PC-3 (cell line): Measurements from ENCODE around the gene ABCC2. TPM values are rescaled to one million over a fixed set of nuclear protein-coding genes. Genes with fewer than 3 reads are reported as not detected.

ENCODE experiments used
- ATAC-seq: fragments of 200-7000 bp; cut with Tn5 transposase; 2 replicates; pipeline ENCODE4 v1.9.1; 2020; ENCODE audit warnings: mild to moderate bottlenecking, moderate library complexity
- BruUV-seq: library from RNA; stranded (reverse); fragments of 400-500 nt; replicated peaks from 2 replicates; lab custom pipeline; 2021; lab: Mats Ljungman, UMichigan
- CTCF ChIA-PET: fragments of 300-600 bp; sonication (Branson Sonifier 250); formaldehyde crosslinking; loops from one replicate; lab custom pipeline; 2022; ENCODE audit warnings: antibody characterized with exemption; lab: Charles Lee
- POLR2A ChIA-PET: fragments of 300-600 bp; sonication (Branson Sonifier 250); formaldehyde crosslinking; loops from one replicate; lab custom pipeline; 2022; ENCODE audit warnings: antibody characterized with exemption; ENCODE audit not compliant: unreplicated experiment; lab: Charles Lee
- DNase-seq: peaks from one replicate; pipeline ENCODE4 v3.0.0-alpha.2; 2015
- H2AFZ ChIP-seq: fragments of 300-600 bp; sonication (generic); 2 replicates; pipeline ENCODE4 v1.6.0; 2016; ENCODE audit warnings: antibody characterized with exemption, low read length
- H3F3A ChIP-seq: fragments of 300-600 bp; sonication (generic); one replicate; pipeline ENCODE4 v1.6.0; 2017; ENCODE audit warnings: antibody characterized with exemption, low read length, control low read depth, mild to moderate bottlenecking; ENCODE audit not compliant: unreplicated experiment
- H3K27ac ChIP-seq: fragments of 300-600 bp; sonication (generic); 2 replicates; pipeline ENCODE4 v1.5.1; 2016; ENCODE audit warnings: mild to moderate bottlenecking, low read length
- H3K27me3 ChIP-seq: fragments of 300-600 bp; sonication (generic); 2 replicates; pipeline ENCODE4 v1.6.1; 2016; ENCODE audit warnings: low read length, mixed read lengths
- H3K36me3 ChIP-seq: fragments of 300-600 bp; sonication (generic); 2 replicates; pipeline ENCODE4 v1.6.1; 2016; ENCODE audit warnings: low read depth, mixed run types, low read length, mixed read lengths
- H3K4me1 ChIP-seq: fragments of 300-600 bp; sonication (generic); 2 replicates; pipeline ENCODE4 v1.5.1; 2016; ENCODE audit warnings: low read length; ENCODE audit not compliant: insufficient read depth
- H3K4me2 ChIP-seq: fragments of 300-600 bp; sonication (generic); 2 replicates; pipeline ENCODE4 v1.6.0; 2016; ENCODE audit warnings: low read length
- H3K4me3 ChIP-seq: fragments of 300-600 bp; sonication (generic); 2 replicates; pipeline ENCODE4 v1.5.1; 2016; ENCODE audit warnings: mild to moderate bottlenecking, low read length, mixed read lengths
- H3K79me2 ChIP-seq: fragments of 300-600 bp; sonication (generic); 2 replicates; pipeline ENCODE4 v1.6.1; 2017; ENCODE audit warnings: low read length, mixed read lengths
- H3K9ac ChIP-seq: fragments of 300-600 bp; sonication (generic); 2 replicates; pipeline ENCODE4 v1.6.0; 2016; ENCODE audit warnings: mild to moderate bottlenecking, low read length
- H3K9me2 ChIP-seq: fragments of 300-600 bp; sonication (generic); replicated peaks from 2 replicates; pipeline ENCODE4 v1.6.1; 2016; ENCODE audit warnings: mixed run types, low read length, mixed read lengths
- H3K9me3 ChIP-seq: fragments of 300-600 bp; sonication (generic); 2 replicates; pipeline ENCODE4 v1.6.1; 2016; ENCODE audit warnings: low read length, mixed read lengths
- H4K20me1 ChIP-seq: fragments of 300-600 bp; sonication (generic); 2 replicates; pipeline ENCODE4 v1.6.1; 2016; ENCODE audit warnings: low read length, mixed read lengths
- CTCF ChIP-seq: fragments of 300-600 bp; sonication (generic); conservative IDR thresholded peaks from 2 replicates; pipeline ENCODE4 v1.5.1; 2017; ENCODE audit warnings: antibody characterized with exemption, low read depth, mild to moderate bottlenecking, low read length
- EZH2 ChIP-seq: fragments of 300-600 bp; sonication (generic); IDR thresholded peaks from one replicate; pipeline ENCODE4 v1.6.1; 2017; ENCODE audit warnings: antibody characterized with exemption, mild to moderate bottlenecking, low read length; ENCODE audit not compliant: unreplicated experiment
- EZH2phosphoT487 ChIP-seq: fragments of 300-600 bp; sonication (generic); IDR thresholded peaks from 2 replicates; pipeline ENCODE4 v1.6.1; 2018; ENCODE audit warnings: mild to moderate bottlenecking, antibody characterized with exemption, low read length, borderline replicate concordance
- intact Hi-C: fragments of 100-400 bp; cut with micrococcal nuclease; formaldehyde crosslinking; loops from 2 replicates; pipeline ENCODE4 v1.9.0; 2023
- total RNA-seq: library from RNA; depleted of rRNA; stranded (reverse); fragments of >200 nt; gene quantifications from 2 replicates; pipeline ENCODE4 v1.2.3, GENCODE V29; 2014

Gene ABCC2
- total RNA-seq, 1 experiment from 2014 or later = 2.4 TPM

GRCh38 chr10:99881371-99881770 lies 98.9 kb downstream of the ABCC2 start:
- no peak overlapping the region for H3K4me2 ChIP-seq
- ATAC-seq (no peak), DNase-seq (no peak)
- intact Hi-C loops = no loop called here
- no peak overlapping the region for H3K27ac ChIP-seq
- POLR2A ChIA-PET = no interaction called here
- H3K27me3 ChIP-seq = no peaks in the 10 kb centered on the region
- no TSS peak for BruUV-seq
- H3K79me2 ChIP-seq = no peaks in the 10 kb centered on the region
- no peaks in the 10 kb centered on the region for H3F3A ChIP-seq
- no peaks in the 10 kb centered on the region for H3K9me3 ChIP-seq
- no peaks in the 10 kb centered on the region; the same call in none of the 2 replicates for H3K36me3 ChIP-seq
- H4K20me1 ChIP-seq = no peaks in the 10 kb centered on the region
- H3K9me2 ChIP-seq = no peaks in the 10 kb centered on the region
- TF ChIP-seq EZH2 (no peak), CTCF (no peak), EZH2phosphoT487 (no peak)
- H2AFZ ChIP-seq = no peak overlapping the region
- H3K4me1 ChIP-seq = no peaks in the 10 kb centered on the region
- H3K9ac ChIP-seq = no peak overlapping the region
- no peak overlapping the region for H3K4me3 ChIP-seq
- CTCF ChIA-PET = no interaction called here

- no peaks in the 10 kb centered on the region for H3K9me2 ChIP-seq
- no peak overlapping the region for H3K27ac ChIP-seq
- no peaks in the 10 kb centered on the region; the same call in none of the 2 replicates for H3K36me3 ChIP-seq
- no peaks in the 10 kb centered on the region for H3K27me3 ChIP-seq
- DNase-seq (no peak), ATAC-seq (no peak)
- no peak overlapping the region for H3K9ac ChIP-seq
- H3K9me3 ChIP-seq = no peaks in the 10 kb centered on the region
- H3F3A ChIP-seq = no peaks in the 10 kb centered on the region
- intact Hi-C loops = no loop called here
- H2AFZ ChIP-seq = no peak overlapping the region
- H3K79me2 ChIP-seq = no peaks in the 10 kb centered on the region
- no peak overlapping the region for H3K4me3 ChIP-seq
- ChIA-PET CTCF (no interaction called here), POLR2A (no interaction called here)
- H3K4me1 ChIP-seq = no peaks in the 10 kb centered on the region
- H3K4me2 ChIP-seq = no peak overlapping the region
- TF ChIP-seq EZH2phosphoT487 (no peak), CTCF (no peak), EZH2 (no peak)
- H4K20me1 ChIP-seq = no peaks in the 10 kb centered on the region
- BruUV-seq = no TSS peak
Measured at GRCh38 chr10:99883523-99883922, 101.1 kb downstream of the ABCC2 start.

GRCh38 chr10:99888622-99889021 lies 106.2 kb downstream of the ABCC2 start:
- no peak for ATAC-seq
- CTCF ChIA-PET = no interaction called here
- intact Hi-C loops = no loop called here
- POLR2A ChIA-PET = interaction anchor here (0.7 kb wide), 1 partner anchor 213 kb away, joined by 5 read pairs; no protein-coding TSS in a partner anchor
- no peak for TF ChIP-seq CTCF
- no peak for TF ChIP-seq EZH2phosphoT487
- TF ChIP-seq EZH2 = no peak
- Histone ChIP-seq H3K4me3 (no peak overlapping the region), H3K27me3 (no peaks in the 10 kb centered on the region), H4K20me1 (no peaks in the 10 kb centered on the region), H3K4me2 (no peak overlapping the region), H3K27ac (no peak overlapping the region), H3K9me3 (no peaks in the 10 kb centered on the region), H3F3A (no peaks in the 10 kb centered on the region), H2AFZ (no peak overlapping the region), H3K79me2 (no peaks in the 10 kb centered on the region), H3K9me2 (no peaks in the 10 kb centered on the region), H3K4me1 (no peaks in the 10 kb centered on the region), H3K9ac (no peak overlapping the region), H3K36me3 (no peaks in the 10 kb centered on the region)
- no TSS peak for BruUV-seq
- DNase-seq = no peak
